Neural crest cell (in vitro differentiated cells): ENCODE data around the gene IGF2BP3. TPM values are rescaled to one million over a fixed set of nuclear protein-coding genes. Genes with fewer than 3 reads are reported as not detected.

Experiments
- DNase-seq: peaks from one replicate; pipeline ENCODE4 v3.0.0; 2021; ENCODE audit warnings: low read depth, mixed read lengths, low spot score
- H3K27ac Mint-ChIP-seq: one replicate; pipeline ENCODE4 v1.8.0; 2021; ENCODE audit warnings: mild to moderate bottlenecking, mixed read lengths; ENCODE audit not compliant: unreplicated experiment
- H3K27me3 Mint-ChIP-seq: 2 replicates; pipeline ENCODE4 v1.8.0; 2021; ENCODE audit warnings: low read depth, mild to moderate bottlenecking, mixed read lengths
- H3K36me3 Mint-ChIP-seq: 2 replicates; pipeline ENCODE4 v1.8.0; 2021; ENCODE audit warnings: low read depth, mild to moderate bottlenecking, mixed read lengths
- H3K4me1 Mint-ChIP-seq: 2 replicates; pipeline ENCODE4 v1.8.0; 2021; ENCODE audit warnings: mixed read lengths
- H3K4me3 Mint-ChIP-seq: one replicate; pipeline ENCODE4 v1.8.0; 2021; ENCODE audit warnings: mild to moderate bottlenecking, mixed read lengths
- H3K9me3 Mint-ChIP-seq: 2 replicates; pipeline ENCODE4 v1.8.0; 2021; ENCODE audit warnings: mixed read lengths
- CTCF ChIP-seq: fragments of 200-600 bp; sonication (generic); conservative IDR thresholded peaks from 2 replicates; pipeline ENCODE4 v1.5.0; 2021; ENCODE audit warnings: antibody characterized with exemption, mild to moderate bottlenecking
- total RNA-seq: library from RNA; stranded (reverse); gene quantifications from 2 replicates; pipeline ENCODE4 v1.2.1, GENCODE V29; 2021

IGF2BP3 gene
- total RNA-seq, 1 donor from 2014 or later: 117 TPM

DNA sequence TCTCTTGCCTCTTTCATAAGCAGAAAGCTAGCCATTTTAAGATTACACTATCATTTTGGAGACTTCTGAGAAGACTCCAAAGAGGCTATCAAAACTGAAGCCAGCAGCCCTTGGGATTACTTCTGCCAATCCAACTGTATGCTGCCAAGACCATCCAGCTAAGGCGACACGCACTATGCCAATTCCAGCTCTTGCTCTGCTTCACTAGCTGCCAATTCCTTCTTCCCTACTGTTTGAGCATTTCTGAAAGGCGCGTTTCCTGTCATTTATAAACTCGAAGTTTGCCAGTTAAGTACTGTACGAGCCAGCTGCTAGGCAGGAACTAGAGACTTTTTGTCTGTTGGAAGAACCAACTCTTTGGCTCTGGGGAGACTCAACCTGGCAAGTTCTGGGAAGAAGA lies 134.7 kb downstream of the IGF2BP3 start:
- no peaks in the 10 kb centered on the region for H3K4me1 Mint-ChIP-seq
- no peaks in the 10 kb centered on the region for H3K27me3 Mint-ChIP-seq
- H3K27ac Mint-ChIP-seq: no peak overlapping the region
- H3K9me3 Mint-ChIP-seq: peaks cover 2% of the 10 kb centered on the region
- H3K36me3 Mint-ChIP-seq: peaks cover 52% of the 10 kb centered on the region
- DNase-seq: no peak
- TF ChIP-seq CTCF: no peak
- no peak overlapping the region for H3K4me3 Mint-ChIP-seq

DNA sequence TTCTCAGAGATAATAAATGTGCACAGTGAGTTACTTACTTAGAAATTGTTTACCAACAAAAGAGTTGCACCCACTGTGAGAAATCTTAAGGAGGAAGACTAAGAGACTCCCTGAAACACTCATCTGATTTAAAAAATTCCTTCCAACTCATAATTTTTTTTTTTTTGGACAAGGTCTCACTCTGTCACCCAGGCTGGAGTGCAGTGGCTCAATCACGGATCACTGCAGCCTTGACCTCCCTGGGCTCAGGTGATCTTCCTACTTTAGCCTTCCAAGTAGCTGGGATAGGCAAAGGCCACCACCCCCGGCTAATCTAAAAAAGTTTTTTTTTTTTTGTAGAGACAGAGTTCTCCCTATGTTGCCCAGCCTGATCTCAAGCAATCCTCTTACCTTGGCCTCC lies 135.2 kb downstream of the IGF2BP3 start:
- Mint-ChIP-seq H3K9me3 (peaks cover 2% of the 10 kb centered on the region), H3K4me3 (no peak overlapping the region), H3K4me1 (no peaks in the 10 kb centered on the region), H3K27ac (no peak overlapping the region), H3K27me3 (no peaks in the 10 kb centered on the region), H3K36me3 (peaks cover 48% of the 10 kb centered on the region)
- no peak for DNase-seq
- TF ChIP-seq CTCF: no peak

DNA sequence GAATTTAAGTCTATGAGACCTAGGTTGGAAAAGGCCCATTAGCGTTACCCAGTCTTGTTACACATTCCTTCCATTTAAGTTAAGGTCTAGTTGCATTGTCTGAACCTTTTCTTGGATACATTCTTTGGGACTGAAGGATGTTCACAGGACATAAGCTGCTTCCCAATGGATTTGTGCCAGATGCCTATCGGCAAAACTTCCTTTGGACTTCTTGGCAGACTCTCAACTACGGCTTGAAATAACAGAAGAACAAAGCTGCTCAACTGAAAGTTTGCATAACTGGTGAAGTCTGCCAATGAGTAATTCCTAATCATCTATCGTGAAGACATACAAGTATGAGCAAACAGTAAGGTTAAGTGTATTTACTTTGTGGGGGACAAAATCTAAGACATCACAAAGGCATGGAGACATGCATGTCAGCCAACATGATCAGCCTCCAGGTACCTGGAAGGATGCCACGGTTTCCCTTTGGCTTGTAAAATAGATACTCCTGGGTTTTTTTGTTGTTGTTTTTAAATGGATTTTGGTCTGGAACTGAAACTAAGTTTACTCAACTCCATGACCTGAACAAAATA lies 135.7 kb downstream of the IGF2BP3 start:
- Mint-ChIP-seq H3K27me3 (no peaks in the 10 kb centered on the region), H3K4me3 (no peak overlapping the region), H3K9me3 (peaks cover 2% of the 10 kb centered on the region), H3K27ac (no peak overlapping the region), H3K4me1 (no peaks in the 10 kb centered on the region), H3K36me3 (peaks cover 47% of the 10 kb centered on the region)
- no peak for DNase-seq
- no peak for TF ChIP-seq CTCF

DNA sequence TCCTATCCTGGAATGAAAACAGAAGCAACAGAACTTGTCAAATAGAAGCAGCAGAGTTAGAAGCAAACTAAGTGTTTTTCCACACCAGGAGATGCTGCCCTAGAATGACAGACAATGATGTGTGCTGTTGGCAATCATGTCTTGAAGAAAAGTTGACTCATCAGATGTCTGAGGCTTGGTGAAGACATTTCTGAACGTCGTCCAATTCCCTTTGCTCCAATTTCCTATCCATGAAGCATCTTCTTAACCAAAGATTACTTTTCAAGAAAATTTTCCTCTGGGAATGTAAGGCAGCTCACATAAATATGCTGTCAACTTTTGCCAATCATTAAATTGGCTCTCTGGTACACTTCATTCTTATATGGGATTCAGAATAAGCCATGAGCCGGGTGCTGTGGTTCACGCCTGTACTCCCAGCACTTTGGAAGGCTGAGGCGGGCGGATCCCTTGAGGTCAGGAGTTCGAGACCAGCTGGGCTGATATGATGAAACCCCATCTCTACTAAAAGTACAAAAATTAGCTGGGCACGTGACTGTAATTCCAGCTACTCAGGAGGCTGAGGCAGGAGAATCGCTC lies 136.5 kb downstream of the IGF2BP3 start:
- Mint-ChIP-seq H3K27ac (no peak overlapping the region), H3K27me3 (no peaks in the 10 kb centered on the region), H3K4me1 (no peaks in the 10 kb centered on the region), H3K9me3 (peaks cover 2% of the 10 kb centered on the region), H3K4me3 (no peak overlapping the region), H3K36me3 (peaks cover 44% of the 10 kb centered on the region)
- DNase-seq: no peak
- TF ChIP-seq CTCF: no peak

DNA sequence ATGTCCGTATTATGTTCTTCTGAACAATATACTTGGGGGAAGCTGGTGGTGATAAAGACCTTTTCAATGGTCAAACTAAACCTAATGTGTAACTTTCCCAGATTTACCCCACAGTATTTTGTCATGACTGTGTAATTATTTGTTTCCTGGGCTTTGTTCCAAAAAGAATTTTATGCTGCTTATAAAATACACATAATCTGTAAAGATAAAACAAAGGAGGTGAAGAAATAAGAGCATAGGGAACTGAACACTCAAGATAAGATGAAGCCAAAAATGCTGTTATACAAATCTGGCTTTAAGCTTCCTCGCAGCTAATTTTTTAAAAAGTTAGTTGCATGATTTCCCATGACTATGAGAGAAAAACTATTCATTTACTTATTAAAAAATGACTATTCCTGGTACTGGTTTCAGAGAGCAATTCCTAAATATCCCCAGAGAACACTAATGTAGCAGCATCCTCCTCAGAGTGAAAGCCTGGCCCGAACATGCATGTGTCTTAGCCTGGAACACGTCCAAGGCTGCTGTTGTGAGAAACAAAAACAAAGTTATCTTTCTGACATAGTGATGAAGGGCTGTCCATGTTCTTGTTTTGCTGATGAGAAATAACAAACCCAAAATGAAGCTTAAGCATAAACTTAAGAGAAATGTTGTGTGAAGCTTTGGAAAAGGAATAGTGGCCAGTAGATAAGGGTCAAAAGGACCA lies 137.2 kb downstream of the IGF2BP3 start:
- H3K27ac Mint-ChIP-seq: no peak overlapping the region
- H3K4me3 Mint-ChIP-seq: no peak overlapping the region
- no peaks in the 10 kb centered on the region for H3K27me3 Mint-ChIP-seq
- H3K4me1 Mint-ChIP-seq: no peaks in the 10 kb centered on the region
- no peak for DNase-seq
- no peak for TF ChIP-seq CTCF
- H3K36me3 Mint-ChIP-seq: peaks cover 45% of the 10 kb centered on the region
- peaks cover 2% of the 10 kb centered on the region for H3K9me3 Mint-ChIP-seq
